Measurements from ENCODE around the gene GHITM. TPM values are rescaled to one million over a fixed set of nuclear protein-coding genes. Genes with fewer than 3 reads are reported as not detected.

The GHITM gene
- total and polyA plus RNA-seq, 2 experiments from 2014 or later, result 97.1 to 105 TPM

- no peaks in the 10 kb centered on the region for H3K27me3 ChIP-seq (ENCODE audit: insufficient read depth)
- peaks cover 52% of the 10 kb centered on the region for H3K4me1 ChIP-seq (ENCODE audit: insufficient read depth)
- no peaks in the 10 kb centered on the region for H3K79me2 ChIP-seq (replicated peaks; ENCODE audit: insufficient read depth)
- H3F3A ChIP-seq (replicated peaks; ENCODE audit: low read depth), result no peaks in the 10 kb centered on the region
- Mint-ChIP-seq H3K27me3 (ENCODE audit: insufficient read depth, low read depth, poor library complexity) (peaks cover 6% of the 10 kb centered on the region), H3K36me3 (ENCODE audit: low read depth) (no peaks in the 10 kb centered on the region), H3K4me3 (peak overlapping the region; percentile 38; the same call in 2 of the 3 replicates), H3K4me1 (peaks cover 66% of the 10 kb centered on the region), H3K27ac (no peak overlapping the region; the same call in 1 of the 2 replicates), H3K9me3 (peaks cover 10% of the 10 kb centered on the region; the same call in 2 of the 3 replicates)
- H3K27ac ChIP-seq (ENCODE audit: low read depth), result no peak overlapping the region
- H3K4me3 ChIP-seq, result peak overlapping the region; percentile 5; the same call in 1 of the 2 replicates
- H3K9me2 ChIP-seq (ENCODE audit: insufficient read depth), result no peaks in the 10 kb centered on the region
- DNase-seq (ENCODE audit: low spot score), result peak; percentile 68
- no peaks in the 10 kb centered on the region for H4K20me1 ChIP-seq (replicated peaks; ENCODE audit: insufficient read depth)
- peak; percentile 25 for ATAC-seq
- no peak overlapping the region for H2AFZ ChIP-seq
- no peak for TF ChIP-seq STAT1 (IDR thresholded peaks at IDR 0.05; ENCODE audit: unreplicated experiment)
- TF ChIP-seq ZNF331 (CRISPR knock-in tag; IDR thresholded peaks at IDR 0.05; ENCODE audit: low read depth), result no peak
- no peak for TF ChIP-seq EZH2 (IDR thresholded peaks at IDR 0.05; ENCODE audit: low read depth, unreplicated experiment)
- no peak for TF ChIP-seq CTCF (conservative IDR thresholded peaks at IDR 0.05; ENCODE audit: low read depth in 2 of 2)
- peak overlapping the region; percentile 28; the same call in 1 of the 2 replicates for H3K4me2 ChIP-seq
- H3K36me3 ChIP-seq (ENCODE audit: insufficient read depth), result no peaks in the 10 kb centered on the region
Measured at GRCh38 chr10:84160663-84161362, 21.5 kb downstream of the GHITM start.

- H3K4me3 Mint-ChIP-seq, result peak overlapping the region; percentile 28; the same call in 2 of the 3 replicates
- peaks cover 18% of the 10 kb centered on the region; the same call in 2 of the 3 replicates for H3K9me3 Mint-ChIP-seq
- Histone ChIP-seq H3K9me2 (ENCODE audit: insufficient read depth) (0 out of 2 replicates have a peak, but pooled peaks cover 3% of the 10 kb centered on the region), H4K20me1 (replicated peaks; ENCODE audit: insufficient read depth) (no peaks in the 10 kb centered on the region), H3K27ac (ENCODE audit: low read depth) (no peak overlapping the region), H2AFZ (no peak overlapping the region), H3K79me2 (replicated peaks; ENCODE audit: insufficient read depth) (no peaks in the 10 kb centered on the region), H3K36me3 (ENCODE audit: insufficient read depth) (no peaks in the 10 kb centered on the region), H3K4me2 (peak overlapping the region; percentile 63), H3K4me1 (ENCODE audit: insufficient read depth) (peaks cover 52% of the 10 kb centered on the region), H3F3A (replicated peaks; ENCODE audit: low read depth) (no peaks in the 10 kb centered on the region), H3K27me3 (ENCODE audit: insufficient read depth) (no peaks in the 10 kb centered on the region), H3K4me3 (no peak overlapping the region)
- H3K36me3 Mint-ChIP-seq (ENCODE audit: low read depth), result no peaks in the 10 kb centered on the region; the same call in 2 of the 3 replicates
- ATAC-seq (no peak), DNase-seq (ENCODE audit: low spot score) (no peak)
- H3K4me1 Mint-ChIP-seq, result peaks cover 65% of the 10 kb centered on the region
- no peak overlapping the region for H3K27ac Mint-ChIP-seq
- peaks cover 6% of the 10 kb centered on the region for H3K27me3 Mint-ChIP-seq (ENCODE audit: insufficient read depth, low read depth, poor library complexity)
- TF ChIP-seq EZH2phosphoT487 (IDR thresholded peaks at IDR 0.05; ENCODE audit: unreplicated experiment) (no peak), ETS1 (IDR thresholded peaks at IDR 0.05) (no peak), CTCF (conservative IDR thresholded peaks at IDR 0.05; ENCODE audit: low read depth in 2 of 2) (no peak), NANOG (IDR thresholded peaks at IDR 0.05; ENCODE audit: borderline replicate concordance) (no peak), REST (IDR thresholded peaks at IDR 0.05; ENCODE audit: unreplicated experiment) (no peak), ZNF114 (CRISPR knock-in tag; IDR thresholded peaks at IDR 0.05) (no peak), STAT1 (IDR thresholded peaks at IDR 0.05; ENCODE audit: unreplicated experiment) (no peak), JUNB (IDR thresholded peaks at IDR 0.05; ENCODE audit: unreplicated experiment) (no peak), EZH2 (IDR thresholded peaks at IDR 0.05; ENCODE audit: low read depth, unreplicated experiment) (no peak), ZNF331 (CRISPR knock-in tag; IDR thresholded peaks at IDR 0.05; ENCODE audit: low read depth) (no peak)
Measured at GRCh38 chr10:84163996-84164395, 24.7 kb downstream of the GHITM start.
